Right lobe of liver (tissue), 4 donors: Measurements from ENCODE around the gene ARL15.

Source experiments
- CTCF ChIP-seq, 4 donors: fragments of 200-600 bp in 3 of 4; fragments of 450-650 bp in 1 of 4; IDR thresholded peaks; one replicate each; pipeline versions ENCODE4 v1.5.1 to v1.8.0; 2016 to 2022; ENCODE audit warnings: antibody characterized with exemption in 4 of 4, mild to moderate bottlenecking in 2 of 4
- POLR2A ChIP-seq: fragments of 450-650 bp; IDR thresholded peaks from one replicate; pipeline ENCODE4 v1.6.1; 2017; ENCODE audit warnings: antibody characterized with exemption, mild to moderate bottlenecking
- donor health status: DM: no; HTN: no; CAD: no.
- donor health status: DM: no; HTN: no; CAD: no.
- donor health status: DM: no; HTN: yes; CAD: no.

- TF ChIP-seq CTCF (IDR thresholded peaks at IDR 0.05), result no peak
- no peak for TF ChIP-seq POLR2A
These were observed 292.8 kb downstream of the ARL15 start for GRCh38 chr5:54017580-54017979.
